Measurements from ENCODE around the gene RAD54L. TPM values are rescaled to one million over a fixed set of nuclear protein-coding genes. Genes with fewer than 3 reads are reported as not detected.

The RAD54L gene
- total and polyA plus RNA-seq, 10 of the 15 experiments (the other 5 are each of a cell fraction or from before 2014, with no cell fraction given) = 12.9 to 54.2 (median 23.6) TPM

GRCh38 chr1:46284597-46285564, 37.3 kb downstream of the RAD54L start:
- Histone ChIP-seq H3K9me3 (replicated peaks; ENCODE audit: control insufficient read depth, insufficient read depth, low read length) (no peaks in the 10 kb centered on the region), H3K36me3 (ENCODE audit: control insufficient read depth in 2 of 2, insufficient read depth in 2 of 2, low read length in 1 of 2) (peaks cover 17 to 34% of the 10 kb centered on the region in 2 experiments), H3K4me3 (no peak overlapping the region), H3K4me1 (ENCODE audit: control insufficient read depth, insufficient read depth, low read length) (no peaks in the 10 kb centered on the region), H3K9ac (ENCODE audit: control insufficient read depth, insufficient read depth, low read length) (no peak overlapping the region), H3K27ac (ENCODE audit: control insufficient read depth, insufficient read depth) (no peak overlapping the region), H3K27me3 (replicated peaks in 1 of 2; ENCODE audit: control insufficient read depth in 2 of 2, insufficient read depth in 2 of 2, low read length in 1 of 2) (no peaks in the 10 kb centered on the region), H2AFZ (ENCODE audit: control insufficient read depth, low read depth, low read length) (no peak overlapping the region), H3K79me2 (ENCODE audit: control insufficient read depth, insufficient read depth, low read length) (no peaks in the 10 kb centered on the region), H4K20me1 (ENCODE audit: control insufficient read depth, insufficient read depth) (no peaks in the 10 kb centered on the region), H3K4me2 (ENCODE audit: control insufficient read depth, insufficient read depth) (no peak overlapping the region)
- in situ Hi-C loops (cut with MboI) = no loop called here
- peak; percentile 6; the same call in 1 of the 3 replicates for ATAC-seq
- WGBS (ENCODE audit: insufficient coverage, insufficient replicate concordance, low lambda C conversion rate, missing lambda C conversion rate) = 51% methylated on average over 3 of the region's 3 CpGs
- SMC1A ChIA-PET (ENCODE audit: uncharacterized antibody, unreplicated experiment) = interaction anchor here (1.2 kb wide), 1 partner anchor 30 kb away, joined by 3 read pairs; no protein-coding TSS in a partner anchor
- CTCF ChIA-PET = interaction anchor here (0.9 to 1.5 kb wide), 4 partner anchors 49 to 62 kb away, joined by 3 to 5 read pairs (median 3); no protein-coding TSS in a partner anchor
- no peak for DNase-seq (ENCODE audit: low read depth, low spot score)
- no peak for FAIRE-seq
- intact Hi-C loops (cut with micrococcal nuclease; ENCODE audit: unreplicated experiment) = no loop called here
- TF ChIP-seq SMC3 (IDR thresholded peaks at IDR 0.05; ENCODE audit: borderline replicate concordance, low read length) (no peak), POLR2AphosphoS2 (IDR thresholded peaks at IDR 0.05; ENCODE audit: low read depth, low read length) (peak; percentile 0; the same call in 1 of the 2 replicates), NKRF (conservative IDR thresholded peaks at IDR 0.05) (no peak), CEBPZ (IDR thresholded peaks at IDR 0.05; ENCODE audit: low read depth, low read length) (no peak), JUNB (IDR thresholded peaks at IDR 0.05) (no peak), MLLT1 (IDR thresholded peaks at IDR 0.05) (no peak), SIN3A (IDR thresholded peaks at IDR 0.05; ENCODE audit: low read depth, low read length) (no peak), EZH2 (IDR thresholded peaks at IDR 0.05; ENCODE audit: borderline replicate concordance, control insufficient read depth, low read depth, low read length) (no peak), NFXL1 (IDR thresholded peaks at IDR 0.05; ENCODE audit: borderline replicate concordance) (no peak), POLR2AphosphoS5 (IDR thresholded peaks at IDR 0.05; ENCODE audit: low read length) (peak; percentile 19; the same call in 1 of the 2 replicates)
- RAD21 ChIA-PET (ENCODE audit: unreplicated experiment) = interaction anchor here (1.1 to 2.0 kb wide), 2 partner anchors 18 to 35 kb away, joined by 3 to 5 read pairs; partner anchors contain the start of gene LRRC41
- no TSS peak for BruUV-seq (replicated peaks)
- POLR2A ChIA-PET = interaction anchor here (1.5 kb wide), 1 partner anchor 10 kb away, joined by 12 read pairs; no protein-coding TSS in a partner anchor

Measured in GM12878 (cell line).